ENCODE results near the gene DUSP8. TPM values are rescaled to one million over a fixed set of nuclear protein-coding genes. Genes with fewer than 3 reads are reported as not detected.

DUSP8 gene
- total and polyA plus RNA-seq, 9 donors: 0.38 to 14.9 (median 1.3) TPM

DNA sequence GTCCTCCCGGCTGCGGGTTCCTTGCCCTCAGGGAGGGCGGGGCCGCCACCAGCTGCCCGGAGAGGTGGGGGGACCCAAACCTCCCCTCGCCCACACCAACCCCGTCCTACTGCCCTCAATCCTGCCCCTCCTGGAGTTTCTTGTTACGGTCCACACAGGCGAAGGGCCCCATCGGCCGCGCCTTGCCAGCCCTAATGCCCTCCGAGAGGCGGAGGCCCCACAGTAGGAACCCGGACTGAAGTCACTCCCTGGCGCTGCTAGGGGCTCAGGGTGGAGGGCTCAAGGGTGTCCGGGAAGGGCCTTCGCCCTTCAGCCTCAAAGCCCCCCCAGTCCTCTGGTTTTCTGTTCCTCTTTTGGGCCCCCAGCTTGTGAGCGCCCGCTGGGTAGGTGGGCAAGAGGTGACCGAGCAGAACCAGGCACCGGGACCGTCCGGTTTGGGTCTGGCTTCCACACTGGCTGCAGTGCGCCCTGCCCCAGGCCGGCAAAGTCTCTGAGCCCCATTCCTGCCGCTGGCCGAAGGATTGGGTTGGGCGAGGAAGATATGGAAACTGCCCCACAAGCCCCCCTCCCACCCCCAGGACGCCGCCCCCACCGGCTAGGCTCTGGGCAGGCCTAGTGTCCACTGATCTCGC, 24.5 kb downstream of the DUSP8 start:
- Histone ChIP-seq H3K4me3 (peak overlapping the region; percentile 16), H3K9me3 (no peaks in the 10 kb centered on the region), H3K27me3 (peaks cover 6% of the 10 kb centered on the region), H3K36me3 (no peaks in the 10 kb centered on the region), H3K4me1 (ENCODE audit: insufficient read depth) (peaks cover 2% of the 10 kb centered on the region), H3K27ac (peak overlapping the region; percentile 19 to 30)
- intact Hi-C loops (cut with DNase I): loop anchor here in 1 of 4 donors (1.0 kb wide), 1 partner anchor 25 kb away; the partner anchor contains the start of gene DUSP8
- no peak for TF ChIP-seq POLR2A (IDR thresholded peaks at IDR 0.05)
- TF ChIP-seq EP300 (IDR thresholded peaks at IDR 0.05): no peak
- TF ChIP-seq, protein P1, sequence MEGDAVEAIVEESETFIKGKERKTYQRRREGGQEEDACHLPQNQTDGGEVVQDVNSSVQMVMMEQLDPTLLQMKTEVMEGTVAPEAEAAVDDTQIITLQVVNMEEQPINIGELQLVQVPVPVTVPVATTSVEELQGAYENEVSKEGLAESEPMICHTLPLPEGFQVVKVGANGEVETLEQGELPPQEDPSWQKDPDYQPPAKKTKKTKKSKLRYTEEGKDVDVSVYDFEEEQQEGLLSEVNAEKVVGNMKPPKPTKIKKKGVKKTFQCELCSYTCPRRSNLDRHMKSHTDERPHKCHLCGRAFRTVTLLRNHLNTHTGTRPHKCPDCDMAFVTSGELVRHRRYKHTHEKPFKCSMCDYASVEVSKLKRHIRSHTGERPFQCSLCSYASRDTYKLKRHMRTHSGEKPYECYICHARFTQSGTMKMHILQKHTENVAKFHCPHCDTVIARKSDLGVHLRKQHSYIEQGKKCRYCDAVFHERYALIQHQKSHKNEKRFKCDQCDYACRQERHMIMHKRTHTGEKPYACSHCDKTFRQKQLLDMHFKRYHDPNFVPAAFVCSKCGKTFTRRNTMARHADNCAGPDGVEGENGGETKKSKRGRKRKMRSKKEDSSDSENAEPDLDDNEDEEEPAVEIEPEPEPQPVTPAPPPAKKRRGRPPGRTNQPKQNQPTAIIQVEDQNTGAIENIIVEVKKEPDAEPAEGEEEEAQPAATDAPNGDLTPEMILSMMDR (IDR thresholded peaks at IDR 0.05): no peak
- 6 to 18% (median 11%) methylated on average over 31 to 33 of the region's 33 CpGs for WGBS, 3 donors
- DNase-seq: no peak

DNA sequence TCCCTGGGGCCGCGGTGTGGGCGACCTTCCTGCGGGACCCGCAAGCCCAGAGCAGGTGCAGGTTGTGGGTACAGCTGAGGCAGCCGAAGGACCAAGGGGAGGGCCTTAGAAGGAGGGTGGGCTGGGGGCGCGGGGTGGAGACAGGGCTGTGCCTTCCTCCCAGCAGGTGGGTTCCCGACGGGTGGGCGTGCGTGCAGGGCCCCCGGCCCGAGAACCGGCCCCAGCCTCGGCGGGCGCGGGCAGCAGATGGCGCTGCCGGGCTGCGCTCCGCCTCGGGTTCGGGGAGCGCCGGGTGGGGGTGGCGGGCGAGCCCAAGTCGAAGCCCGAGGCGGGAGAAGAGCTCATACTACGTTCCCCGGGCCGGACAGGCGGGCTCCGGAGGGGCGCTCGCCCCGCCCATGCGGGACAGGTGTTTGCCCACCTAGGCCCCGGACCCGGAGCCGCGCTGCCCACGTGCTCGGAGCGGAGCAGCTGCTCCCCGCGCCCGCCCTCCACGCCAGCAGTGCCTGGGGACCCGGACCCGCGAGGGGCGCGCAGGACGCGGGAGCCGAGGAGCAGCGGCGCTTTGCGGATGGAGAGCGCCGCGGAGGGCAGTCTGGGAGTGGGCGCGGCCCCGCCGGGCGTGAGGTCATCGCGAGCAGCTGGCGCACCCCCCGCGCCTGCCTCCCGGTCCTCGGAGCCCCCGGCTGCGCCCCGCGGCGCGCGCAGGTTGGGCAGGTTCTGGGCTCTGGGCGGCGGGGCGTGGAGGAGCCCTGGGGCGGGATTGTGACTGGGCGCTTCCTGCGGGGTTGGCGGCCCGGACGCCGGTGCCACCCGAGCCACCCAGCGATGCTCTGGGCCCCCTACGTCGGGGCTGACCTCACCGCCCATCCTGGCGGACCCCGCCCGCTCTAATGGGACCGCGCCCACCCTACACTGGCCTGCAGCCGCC, 25.3 kb downstream of the DUSP8 start:
- Histone ChIP-seq H3K4me3 (peak overlapping the region; percentile 29), H3K4me1 (ENCODE audit: insufficient read depth) (peaks cover 2% of the 10 kb centered on the region), H3K27me3 (peaks cover 6% of the 10 kb centered on the region), H3K9me3 (no peaks in the 10 kb centered on the region), H3K27ac (peak overlapping the region in 1 of 2 donors; percentile 15), H3K36me3 (no peaks in the 10 kb centered on the region)
- WGBS, 3 donors: 1% methylated on average over 62 to 106 of the region's 106 CpGs
- intact Hi-C loops (cut with DNase I): no loop called here
- TF ChIP-seq EP300 (IDR thresholded peaks at IDR 0.05) (no peak), POLR2A (IDR thresholded peaks at IDR 0.05) (no peak)
- TF ChIP-seq, protein P1 (IDR thresholded peaks at IDR 0.05): peak in 1 of 3 donors; percentile 38
- no peak for DNase-seq

DNA sequence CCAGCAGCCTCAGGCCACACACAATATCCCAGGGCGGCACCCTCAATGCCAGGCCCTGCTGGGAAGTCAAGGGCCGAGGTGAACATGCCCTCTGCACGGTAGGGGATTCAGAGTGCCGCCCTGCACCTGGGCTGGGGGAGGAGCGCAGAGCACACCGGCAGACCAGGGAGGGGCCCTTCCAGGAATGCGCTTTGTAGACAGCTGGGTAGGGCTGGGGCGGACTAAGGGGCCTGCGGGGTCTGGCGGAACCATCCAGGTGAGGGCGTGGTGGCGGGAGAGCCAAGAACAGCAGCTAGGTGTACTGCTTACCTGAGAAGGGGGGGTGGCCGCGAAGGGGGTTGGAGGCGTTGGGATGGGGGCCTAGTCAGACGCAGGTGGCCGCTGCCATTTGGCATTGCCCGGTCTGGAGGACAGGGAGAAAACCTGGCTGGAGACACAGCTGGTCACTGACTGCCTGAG, 26.0 kb downstream of the DUSP8 start:
- H3K4me1 ChIP-seq (ENCODE audit: insufficient read depth): peaks cover 2% of the 10 kb centered on the region
- DNase-seq: no peak
- peaks cover 6% of the 10 kb centered on the region for H3K27me3 ChIP-seq
- H3K9me3 ChIP-seq: no peaks in the 10 kb centered on the region
- intact Hi-C loops (cut with DNase I): no loop called here
- H3K4me3 ChIP-seq: no peak overlapping the region
- TF ChIP-seq, protein P1 (IDR thresholded peaks at IDR 0.05): no peak
- H3K36me3 ChIP-seq: no peaks in the 10 kb centered on the region
- WGBS, 3 donors: 10 to 16% (median 11%) methylated on average over 18 of the region's 18 CpGs
- no peak overlapping the region for H3K27ac ChIP-seq

DNA sequence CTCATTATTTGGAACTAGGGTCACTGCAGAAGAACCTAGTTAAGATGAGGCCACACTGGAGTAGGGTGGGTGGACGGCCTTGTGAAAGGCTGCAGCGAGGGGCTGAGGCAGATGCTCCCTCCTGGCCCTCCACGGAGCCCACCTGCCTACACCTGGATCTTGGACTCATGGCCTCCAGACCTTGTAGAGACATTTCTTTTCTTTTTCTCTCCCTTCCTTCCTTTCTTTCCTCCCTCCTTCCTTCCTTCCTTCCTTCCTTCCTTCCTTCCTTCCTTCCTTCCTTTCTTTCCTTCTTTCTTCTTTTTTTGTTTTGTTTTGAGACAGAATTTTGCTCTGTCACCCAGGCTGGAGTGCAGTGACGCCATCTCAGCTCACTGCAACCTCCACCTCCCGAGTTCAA, 26.6 kb downstream of the DUSP8 start:
- peaks cover 2% of the 10 kb centered on the region for H3K4me1 ChIP-seq (ENCODE audit: insufficient read depth)
- intact Hi-C loops (cut with DNase I): no loop called here
- no peak for DNase-seq
- no peaks in the 10 kb centered on the region for H3K36me3 ChIP-seq
- WGBS, 3 donors: 50 to 71% (median 63%) methylated on average over 5 of the region's 5 CpGs
- TF ChIP-seq, protein P1 (IDR thresholded peaks at IDR 0.05): no peak
- TF ChIP-seq EP300 (IDR thresholded peaks at IDR 0.05): no peak
- no peak for TF ChIP-seq POLR2A (IDR thresholded peaks at IDR 0.05)
- H3K4me3 ChIP-seq: no peak overlapping the region
- H3K9me3 ChIP-seq: no peaks in the 10 kb centered on the region
- no peak overlapping the region for H3K27ac ChIP-seq
- peaks cover 6% of the 10 kb centered on the region for H3K27me3 ChIP-seq

All from ovary (tissue), 9 donors.